WTC11 (cell line): Measurements from ENCODE around the gene PTPRK. TPM values are rescaled to one million over a fixed set of nuclear protein-coding genes. Genes with fewer than 3 reads are reported as not detected.

Experiments used
- ATAC-seq: fragments of 200-7000 bp; cut with Tn5 transposase; 2 replicates; pipeline ENCODE4 v1.10.0; 2021; ENCODE audit warnings: mild to moderate bottlenecking, moderate library complexity
- CTCF ChIA-PET: fragments of 300-600 bp; sonication (Branson Sonifier 250); formaldehyde crosslinking; loops from one replicate; lab custom pipeline; 2021; ENCODE audit warnings: antibody characterized with exemption; lab: Charles Lee
- POLR2A ChIA-PET: fragments of 350-600 bp; sonication (Branson Sonifier 250); formaldehyde crosslinking; loops from one replicate; lab custom pipeline; 2021; ENCODE audit warnings: antibody characterized with exemption; lab: Charles Lee
- DNase-seq: peaks from one replicate; pipeline ENCODE4 v3.0.0; 2021; ENCODE audit warnings: low spot score
- H3K27ac Mint-ChIP-seq: 2 replicates; pipeline ENCODE4 v1.8.0; 2021; ENCODE audit warnings: mixed read lengths
- H3K27me3 Mint-ChIP-seq: 2 replicates; pipeline ENCODE4 v1.8.0; 2021; ENCODE audit warnings: low read depth, mild to moderate bottlenecking, moderate library complexity, mixed read lengths
- H3K36me3 Mint-ChIP-seq: 2 replicates; pipeline ENCODE4 v1.8.0; 2021; ENCODE audit warnings: mixed read lengths
- H3K4me1 Mint-ChIP-seq: 2 replicates; pipeline ENCODE4 v1.8.0; 2022; ENCODE audit warnings: mixed read lengths
- H3K4me3 Mint-ChIP-seq: 2 replicates; pipeline ENCODE4 v1.8.0; 2021; ENCODE audit warnings: mild to moderate bottlenecking, moderate library complexity, mixed read lengths
- H3K9me3 Mint-ChIP-seq: 2 replicates; pipeline ENCODE4 v1.8.0; 2021; ENCODE audit warnings: mixed read lengths
- ATF1 ChIP-seq: sonication (generic); formaldehyde crosslinking; IDR thresholded peaks from 2 replicates; pipeline ENCODE4 v1.8.1; 2023; ENCODE audit warnings: mild to moderate bottlenecking, moderate library complexity, missing genetic modification reagents
- EMX1 ChIP-seq: fragments of 250-450 bp; sonication (Bioruptor Pico); IDR thresholded peaks from 2 replicates; pipeline ENCODE4 v1.8.0; 2021; ENCODE audit warnings: mild to moderate bottlenecking
- ESRRA ChIP-seq: sonication (generic); formaldehyde crosslinking; IDR thresholded peaks from 2 replicates; pipeline ENCODE4 v1.8.1; 2022; ENCODE audit warnings: mild to moderate bottlenecking, missing genetic modification reagents, borderline replicate concordance
- FOXJ3 ChIP-seq: sonication (generic); formaldehyde crosslinking; IDR thresholded peaks from 2 replicates; pipeline ENCODE4 v1.9.0; 2021; ENCODE audit warnings: missing genetic modification reagents, mild to moderate bottlenecking, borderline replicate concordance
- FOXK1 ChIP-seq: sonication (generic); formaldehyde crosslinking; IDR thresholded peaks from 2 replicates; pipeline ENCODE4 v1.8.0; 2022; ENCODE audit warnings: mild to moderate bottlenecking, moderate library complexity, missing genetic modification reagents
- JUN ChIP-seq: sonication (generic); formaldehyde crosslinking; IDR thresholded peaks from 2 replicates; pipeline ENCODE4 v1.8.0; 2023; ENCODE audit warnings: mild to moderate bottlenecking, missing genetic modification reagents
- KAT7 ChIP-seq: sonication (generic); formaldehyde crosslinking; IDR thresholded peaks from 2 replicates; pipeline ENCODE4 v1.8.1; 2023; ENCODE audit warnings: missing genetic modification reagents, mild to moderate bottlenecking, borderline replicate concordance
- MYBL2 ChIP-seq: sonication (generic); formaldehyde crosslinking; IDR thresholded peaks from 2 replicates; pipeline ENCODE4 v1.8.1; 2023; ENCODE audit warnings: mild to moderate bottlenecking, moderate library complexity, missing genetic modification reagents
- OVOL2 ChIP-seq: fragments of 250-450 bp; sonication (Bioruptor Pico); IDR thresholded peaks from 2 replicates; pipeline ENCODE4 v1.9.0; 2021; ENCODE audit warnings: mild to moderate bottlenecking, borderline replicate concordance
- RORB ChIP-seq: fragments of 250-450 bp; sonication (Bioruptor Pico); IDR thresholded peaks from 2 replicates; pipeline ENCODE4 v1.9.0; 2021; ENCODE audit warnings: mild to moderate bottlenecking
- TEAD4 ChIP-seq: sonication (generic); formaldehyde crosslinking; IDR thresholded peaks from 2 replicates; pipeline ENCODE4 v1.8.0; 2022; ENCODE audit warnings: mild to moderate bottlenecking, missing genetic modification reagents
- ZBTB21 ChIP-seq: sonication (generic); formaldehyde crosslinking; IDR thresholded peaks from 2 replicates; pipeline ENCODE4 v1.8.1; 2023; ENCODE audit warnings: mild to moderate bottlenecking, missing genetic modification reagents, borderline replicate concordance
- ZNF263 ChIP-seq: sonication (generic); formaldehyde crosslinking; IDR thresholded peaks from 2 replicates; pipeline ENCODE4 v1.8.1; 2022; ENCODE audit warnings: low read depth, mild to moderate bottlenecking, moderate library complexity, missing genetic modification reagents
- ZNF416 ChIP-seq: fragments of 250-450 bp; sonication (Bioruptor Pico); IDR thresholded peaks from 2 replicates; pipeline ENCODE4 v1.9.0; 2021; ENCODE audit warnings: mild to moderate bottlenecking, inconsistent platforms
- ZNF423 ChIP-seq: fragments of 250-450 bp; sonication (Bioruptor Pico); IDR thresholded peaks from 2 replicates; pipeline ENCODE4 v2.1.2; 2022; ENCODE audit warnings: mild to moderate bottlenecking, moderate library complexity
- total RNA-seq: library from RNA; stranded (reverse); gene quantifications from 3 replicates; pipeline ENCODE4 v1.2.3, GENCODE V29; 2021
- TF ChIP-seq, protein P1 (sequence below): sonication (generic); formaldehyde crosslinking; IDR thresholded peaks from 2 replicates; pipeline ENCODE4 v1.8.0; 2023; ENCODE audit warnings: missing genetic modification reagents, mild to moderate bottlenecking, borderline replicate concordance
- TF ChIP-seq, protein P2 (sequence below): sonication (generic); formaldehyde crosslinking; IDR thresholded peaks from 2 replicates; pipeline ENCODE4 v1.8.0; 2022; ENCODE audit warnings: mild to moderate bottlenecking, missing genetic modification reagents
- TF ChIP-seq, protein P3 (sequence below): fragments of 250-450 bp; sonication (Bioruptor Pico); IDR thresholded peaks from 2 replicates; pipeline ENCODE4 v1.9.0; 2021; ENCODE audit warnings: mild to moderate bottlenecking, borderline replicate concordance
- TF ChIP-seq, protein P4 (sequence below): sonication (generic); formaldehyde crosslinking; IDR thresholded peaks from 2 replicates; pipeline ENCODE4 v1.8.1; 2022; ENCODE audit warnings: mild to moderate bottlenecking, moderate library complexity, missing genetic modification reagents

The PTPRK gene
- total RNA-seq, 1 experiment from 2014 or later: 44.8 TPM

DNA sequence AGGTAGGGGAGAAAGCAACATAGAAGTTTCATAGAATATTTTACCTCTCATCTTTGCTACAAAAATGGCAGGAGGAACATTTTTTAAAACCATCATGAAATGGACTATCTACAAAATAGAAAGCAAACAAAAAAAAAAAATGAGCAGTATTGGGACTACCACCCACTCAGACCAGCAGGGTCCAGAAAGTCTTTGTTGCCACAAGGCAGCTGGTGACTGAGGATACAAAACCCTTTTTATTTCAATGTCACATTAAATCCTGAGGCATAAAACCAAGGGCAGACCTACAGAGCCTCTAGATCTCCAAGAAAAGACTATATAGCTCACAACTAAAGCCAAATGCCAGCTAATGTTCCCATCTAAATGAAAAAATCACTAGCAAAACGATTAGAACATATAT is 282.2 kb downstream of the PTPRK start:
- DNase-seq: no peak
- Mint-ChIP-seq H3K4me3 (no peak overlapping the region), H3K4me1 (peaks cover 14% of the 10 kb centered on the region), H3K27me3 (no peaks in the 10 kb centered on the region; the same call in 1 of the 2 replicates), H3K9me3 (no peaks in the 10 kb centered on the region), H3K36me3 (0 out of 2 replicates have a peak, but pooled peaks cover 2% of the 10 kb centered on the region), H3K27ac (no peak overlapping the region)
- ATAC-seq: no peak
- ChIA-PET CTCF (interaction anchor here (0.6 kb wide), 1 partner anchor 331 kb away, joined by 6 read pairs; no protein-coding TSS in a partner anchor), POLR2A (no interaction called here)
- no peak for TF ChIP-seq ZNF416 (CRISPR knock-in tag)
- TF ChIP-seq JUN: no peak
- TF ChIP-seq, protein P1, sequence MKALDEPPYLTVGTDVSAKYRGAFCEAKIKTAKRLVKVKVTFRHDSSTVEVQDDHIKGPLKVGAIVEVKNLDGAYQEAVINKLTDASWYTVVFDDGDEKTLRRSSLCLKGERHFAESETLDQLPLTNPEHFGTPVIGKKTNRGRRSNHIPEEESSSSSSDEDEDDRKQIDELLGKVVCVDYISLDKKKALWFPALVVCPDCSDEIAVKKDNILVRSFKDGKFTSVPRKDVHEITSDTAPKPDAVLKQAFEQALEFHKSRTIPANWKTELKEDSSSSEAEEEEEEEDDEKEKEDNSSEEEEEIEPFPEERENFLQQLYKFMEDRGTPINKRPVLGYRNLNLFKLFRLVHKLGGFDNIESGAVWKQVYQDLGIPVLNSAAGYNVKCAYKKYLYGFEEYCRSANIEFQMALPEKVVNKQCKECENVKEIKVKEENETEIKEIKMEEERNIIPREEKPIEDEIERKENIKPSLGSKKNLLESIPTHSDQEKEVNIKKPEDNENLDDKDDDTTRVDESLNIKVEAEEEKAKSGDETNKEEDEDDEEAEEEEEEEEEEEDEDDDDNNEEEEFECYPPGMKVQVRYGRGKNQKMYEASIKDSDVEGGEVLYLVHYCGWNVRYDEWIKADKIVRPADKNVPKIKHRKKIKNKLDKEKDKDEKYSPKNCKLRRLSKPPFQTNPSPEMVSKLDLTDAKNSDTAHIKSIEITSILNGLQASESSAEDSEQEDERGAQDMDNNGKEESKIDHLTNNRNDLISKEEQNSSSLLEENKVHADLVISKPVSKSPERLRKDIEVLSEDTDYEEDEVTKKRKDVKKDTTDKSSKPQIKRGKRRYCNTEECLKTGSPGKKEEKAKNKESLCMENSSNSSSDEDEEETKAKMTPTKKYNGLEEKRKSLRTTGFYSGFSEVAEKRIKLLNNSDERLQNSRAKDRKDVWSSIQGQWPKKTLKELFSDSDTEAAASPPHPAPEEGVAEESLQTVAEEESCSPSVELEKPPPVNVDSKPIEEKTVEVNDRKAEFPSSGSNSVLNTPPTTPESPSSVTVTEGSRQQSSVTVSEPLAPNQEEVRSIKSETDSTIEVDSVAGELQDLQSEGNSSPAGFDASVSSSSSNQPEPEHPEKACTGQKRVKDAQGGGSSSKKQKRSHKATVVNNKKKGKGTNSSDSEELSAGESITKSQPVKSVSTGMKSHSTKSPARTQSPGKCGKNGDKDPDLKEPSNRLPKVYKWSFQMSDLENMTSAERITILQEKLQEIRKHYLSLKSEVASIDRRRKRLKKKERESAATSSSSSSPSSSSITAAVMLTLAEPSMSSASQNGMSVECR (CRISPR knock-in tag): no peak
- no peak for TF ChIP-seq ESRRA (CRISPR knock-in tag)
- no peak for TF ChIP-seq TEAD4 (CRISPR knock-in tag)
- TF ChIP-seq, protein P2, sequence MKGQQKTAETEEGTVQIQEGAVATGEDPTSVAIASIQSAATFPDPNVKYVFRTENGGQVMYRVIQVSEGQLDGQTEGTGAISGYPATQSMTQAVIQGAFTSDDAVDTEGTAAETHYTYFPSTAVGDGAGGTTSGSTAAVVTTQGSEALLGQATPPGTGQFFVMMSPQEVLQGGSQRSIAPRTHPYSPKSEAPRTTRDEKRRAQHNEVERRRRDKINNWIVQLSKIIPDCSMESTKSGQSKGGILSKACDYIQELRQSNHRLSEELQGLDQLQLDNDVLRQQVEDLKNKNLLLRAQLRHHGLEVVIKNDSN (CRISPR knock-in tag): no peak
- TF ChIP-seq ATF1 (CRISPR knock-in tag): no peak
- TF ChIP-seq RORB (CRISPR knock-in tag): no peak
- no peak for TF ChIP-seq MYBL2 (CRISPR knock-in tag)
- TF ChIP-seq ZNF423 (CRISPR knock-in tag): no peak
- TF ChIP-seq, protein P3, sequence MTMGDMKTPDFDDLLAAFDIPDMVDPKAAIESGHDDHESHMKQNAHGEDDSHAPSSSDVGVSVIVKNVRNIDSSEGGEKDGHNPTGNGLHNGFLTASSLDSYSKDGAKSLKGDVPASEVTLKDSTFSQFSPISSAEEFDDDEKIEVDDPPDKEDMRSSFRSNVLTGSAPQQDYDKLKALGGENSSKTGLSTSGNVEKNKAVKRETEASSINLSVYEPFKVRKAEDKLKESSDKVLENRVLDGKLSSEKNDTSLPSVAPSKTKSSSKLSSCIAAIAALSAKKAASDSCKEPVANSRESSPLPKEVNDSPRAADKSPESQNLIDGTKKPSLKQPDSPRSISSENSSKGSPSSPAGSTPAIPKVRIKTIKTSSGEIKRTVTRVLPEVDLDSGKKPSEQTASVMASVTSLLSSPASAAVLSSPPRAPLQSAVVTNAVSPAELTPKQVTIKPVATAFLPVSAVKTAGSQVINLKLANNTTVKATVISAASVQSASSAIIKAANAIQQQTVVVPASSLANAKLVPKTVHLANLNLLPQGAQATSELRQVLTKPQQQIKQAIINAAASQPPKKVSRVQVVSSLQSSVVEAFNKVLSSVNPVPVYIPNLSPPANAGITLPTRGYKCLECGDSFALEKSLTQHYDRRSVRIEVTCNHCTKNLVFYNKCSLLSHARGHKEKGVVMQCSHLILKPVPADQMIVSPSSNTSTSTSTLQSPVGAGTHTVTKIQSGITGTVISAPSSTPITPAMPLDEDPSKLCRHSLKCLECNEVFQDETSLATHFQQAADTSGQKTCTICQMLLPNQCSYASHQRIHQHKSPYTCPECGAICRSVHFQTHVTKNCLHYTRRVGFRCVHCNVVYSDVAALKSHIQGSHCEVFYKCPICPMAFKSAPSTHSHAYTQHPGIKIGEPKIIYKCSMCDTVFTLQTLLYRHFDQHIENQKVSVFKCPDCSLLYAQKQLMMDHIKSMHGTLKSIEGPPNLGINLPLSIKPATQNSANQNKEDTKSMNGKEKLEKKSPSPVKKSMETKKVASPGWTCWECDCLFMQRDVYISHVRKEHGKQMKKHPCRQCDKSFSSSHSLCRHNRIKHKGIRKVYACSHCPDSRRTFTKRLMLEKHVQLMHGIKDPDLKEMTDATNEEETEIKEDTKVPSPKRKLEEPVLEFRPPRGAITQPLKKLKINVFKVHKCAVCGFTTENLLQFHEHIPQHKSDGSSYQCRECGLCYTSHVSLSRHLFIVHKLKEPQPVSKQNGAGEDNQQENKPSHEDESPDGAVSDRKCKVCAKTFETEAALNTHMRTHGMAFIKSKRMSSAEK (CRISPR knock-in tag): no peak
- no peak for TF ChIP-seq FOXK1
- TF ChIP-seq, protein P4, sequence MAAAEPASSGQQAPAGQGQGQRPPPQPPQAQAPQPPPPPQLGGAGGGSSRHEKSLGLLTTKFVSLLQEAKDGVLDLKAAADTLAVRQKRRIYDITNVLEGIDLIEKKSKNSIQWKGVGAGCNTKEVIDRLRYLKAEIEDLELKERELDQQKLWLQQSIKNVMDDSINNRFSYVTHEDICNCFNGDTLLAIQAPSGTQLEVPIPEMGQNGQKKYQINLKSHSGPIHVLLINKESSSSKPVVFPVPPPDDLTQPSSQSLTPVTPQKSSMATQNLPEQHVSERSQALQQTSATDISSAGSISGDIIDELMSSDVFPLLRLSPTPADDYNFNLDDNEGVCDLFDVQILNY (CRISPR knock-in tag): no peak
- no peak for TF ChIP-seq KAT7 (CRISPR knock-in tag)
- no peak for TF ChIP-seq EMX1 (CRISPR knock-in tag)
- TF ChIP-seq ZNF263 (CRISPR knock-in tag): no peak
- no peak for TF ChIP-seq FOXJ3 (CRISPR knock-in tag)
- TF ChIP-seq ZBTB21 (CRISPR knock-in tag): no peak
- no peak for TF ChIP-seq OVOL2 (CRISPR knock-in tag)
